Smooth muscle cell (in vitro differentiated cells): ENCODE measurements around the gene PREB. TPM values are rescaled to one million over a fixed set of nuclear protein-coding genes. Genes with fewer than 3 reads are reported as not detected.
A peak's percentile ranks its signal among the peaks of the same experiment; 100 is the strongest.

Experiments
- DNase-seq: peaks from one replicate; lab custom pipeline; 2025; ENCODE audit not compliant: unreplicated experiment; lab: John Stamatoyannopoulos, UW
- H2AFZ ChIP-seq: fragments of 200-600 bp; sonication (generic); 2 replicates; pipeline ENCODE4 v1.6.0; 2016; ENCODE audit warnings: antibody characterized with exemption, low read depth, mild to moderate bottlenecking
- H3F3A ChIP-seq: fragments of 200-600 bp; sonication (generic); 2 replicates; pipeline ENCODE4 v1.6.0; 2017; ENCODE audit warnings: antibody characterized with exemption, low read depth
- H3K27ac ChIP-seq: fragments of 200-600 bp; sonication (generic); 2 replicates; pipeline ENCODE4 v1.5.1; 2016; ENCODE audit warnings: low read depth, mild to moderate bottlenecking
- H3K27me3 ChIP-seq: fragments of 200-600 bp; sonication (generic); 2 replicates; pipeline ENCODE4 v1.6.1; 2016; ENCODE audit warnings: low read depth, mild to moderate bottlenecking
- H3K36me3 ChIP-seq: fragments of 200-600 bp; sonication (generic); 2 replicates; pipeline ENCODE4 v1.5.1; 2016; ENCODE audit warnings: low read depth
- H3K4me1 ChIP-seq: fragments of 200-600 bp; sonication (generic); 2 replicates; pipeline ENCODE4 v1.5.1; 2016; ENCODE audit warnings: low read depth
- H3K4me2 ChIP-seq: fragments of 200-600 bp; sonication (generic); 2 replicates; pipeline ENCODE4 v1.6.0; 2016; ENCODE audit warnings: mild to moderate bottlenecking
- H3K4me3 ChIP-seq: fragments of 200-600 bp; sonication (generic); 2 replicates; pipeline ENCODE4 v1.5.1; 2016; ENCODE audit warnings: mild to moderate bottlenecking
- H3K79me2 ChIP-seq: fragments of 200-600 bp; sonication (generic); 2 replicates; pipeline ENCODE4 v1.6.0; 2016; ENCODE audit warnings: low read depth, mild to moderate bottlenecking
- H3K9ac ChIP-seq: fragments of 200-600 bp; sonication (generic); 2 replicates; pipeline ENCODE4 v1.6.0; 2016; ENCODE audit warnings: low read depth
- H3K9me3 ChIP-seq: fragments of 200-600 bp; sonication (generic); replicated peaks from 2 replicates; pipeline ENCODE4 v1.5.1; 2016; ENCODE audit warnings: low read depth
- H4K20me1 ChIP-seq: fragments of 200-600 bp; sonication (generic); 2 replicates; pipeline ENCODE4 v1.6.0; 2016; ENCODE audit warnings: low read depth
- CTCF ChIP-seq: fragments of 200-600 bp; sonication (generic); IDR thresholded peaks from 2 replicates; pipeline ENCODE4 v1.5.1; 2017; ENCODE audit warnings: borderline replicate concordance, mild to moderate bottlenecking, antibody characterized with exemption; ENCODE audit not compliant: insufficient read depth, poor library complexity, severe bottlenecking
- WGBS: methylation state at CpG from one replicate; pipeline ENCODE4 v1.1.7; 2016; ENCODE audit warnings: low lambda C conversion rate; 5-methylcytosine and 5-hydroxymethylcytosine counted together
- polyA plus RNA-seq: library from polyadenylated mRNA; unstranded; fragments of >200 nt; fragmentation: Nextera tagmentation; extraction: Ambion mirVana; gene quantifications from 2 replicates; pipeline ENCODE4 v1.2.1, GENCODE V29; 2016
- total RNA-seq: library from RNA; depleted of rRNA; stranded (reverse); fragments of >200 nt; gene quantifications from 2 replicates; pipeline ENCODE4 v1.2.3, GENCODE V29; 2014

Gene PREB
- 44.9 and 53.2 TPM in 2 replicates for total RNA-seq
- polyA plus RNA-seq: 62.6 and 78.5 TPM in 2 replicates

GRCh38 chr2:27133905-27134780 lies at the start of gene PREB:
PREB (minus strand) TSS chr2:27134636; CDS start chr2:27134421, 215 bp downstream.
- peaks cover 18% of the 10 kb centered on the region for H4K20me1 ChIP-seq
- under 1% methylated on average over 74 of the region's 86 CpGs for WGBS
- peaks cover 17% of the 10 kb centered on the region for H3K79me2 ChIP-seq
- peak within 1 kb of the TSS; percentile 53 for H3K27ac ChIP-seq
- peak within 1 kb of the TSS; percentile 85 for H3K4me2 ChIP-seq
- peak within 1 kb of the TSS; percentile 82 for H2AFZ ChIP-seq
- no peaks in the 10 kb centered on the region for H3K27me3 ChIP-seq
- no peaks in the 10 kb centered on the region for H3K9me3 ChIP-seq
- peak within 1 kb of the TSS; percentile 83 for H3K4me3 ChIP-seq
- H3K4me1 ChIP-seq: peaks cover 6% of the 10 kb centered on the region
- H3K9ac ChIP-seq: peak within 1 kb of the TSS; percentile 81
- DNase-seq: peak; percentile 92
- TF ChIP-seq CTCF: no peak
- H3F3A ChIP-seq: peaks cover 4% of the 10 kb centered on the region
- no peaks in the 10 kb centered on the region for H3K36me3 ChIP-seq

- no peak overlapping the region for H3K4me2 ChIP-seq
- H3K27ac ChIP-seq: no peak overlapping the region
- no peak overlapping the region for H3K4me3 ChIP-seq
- no peak overlapping the region for H2AFZ ChIP-seq
- peaks cover 5% of the 10 kb centered on the region for H3F3A ChIP-seq
- H3K9me3 ChIP-seq: no peaks in the 10 kb centered on the region
- H4K20me1 ChIP-seq: no peaks in the 10 kb centered on the region
- no peaks in the 10 kb centered on the region for H3K79me2 ChIP-seq
- no peaks in the 10 kb centered on the region for H3K4me1 ChIP-seq
- peaks cover 3% of the 10 kb centered on the region for H3K27me3 ChIP-seq
- no peaks in the 10 kb centered on the region for H3K36me3 ChIP-seq
- no peak for DNase-seq
- WGBS: 67% methylated on average over 4 of the region's 4 CpGs
- H3K9ac ChIP-seq: no peak overlapping the region
- TF ChIP-seq CTCF: no peak
Observed at GRCh38 chr2:27184115-27184514, 49.7 kb upstream of the PREB start.

- H3K27me3 ChIP-seq: peaks cover 15% of the 10 kb centered on the region
- peaks cover 5% of the 10 kb centered on the region for H3F3A ChIP-seq
- no peaks in the 10 kb centered on the region for H3K79me2 ChIP-seq
- no peak overlapping the region for H2AFZ ChIP-seq
- no peak overlapping the region for H3K9ac ChIP-seq
- H3K36me3 ChIP-seq: no peaks in the 10 kb centered on the region
- H3K4me2 ChIP-seq: peak overlapping the region; percentile 33
- no peaks in the 10 kb centered on the region for H4K20me1 ChIP-seq
- TF ChIP-seq CTCF: no peak
- H3K4me1 ChIP-seq: no peaks in the 10 kb centered on the region
- peak overlapping the region; percentile 2 for H3K27ac ChIP-seq
- no peaks in the 10 kb centered on the region for H3K9me3 ChIP-seq
- 39% methylated on average over 4 of the region's 4 CpGs for WGBS
- no peak overlapping the region for H3K4me3 ChIP-seq
- no peak for DNase-seq
Observed at GRCh38 chr2:27182346-27182745, 47.9 kb upstream of the PREB start.
